OCI-LY1 (cell line): ENCODE measurements around the gene TIMM22.

Experiments
- H2AFZ ChIP-seq: fragments of 200-600 bp; sonication (generic), shearing (Covaris generic); 2 replicates; pipeline ENCODE4 v1.6.0; 2014; ENCODE audit warnings: antibody characterized with exemption, mild to moderate bottlenecking, low read length
- H3F3A ChIP-seq: fragments of 200-600 bp; sonication (generic), shearing (Covaris generic); 2 replicates; pipeline ENCODE4 v1.6.0; 2014; ENCODE audit warnings: mild to moderate bottlenecking, antibody characterized with exemption, low read length, moderate library complexity; ENCODE audit not compliant: insufficient read depth
- H3K27ac ChIP-seq: fragments of 200-600 bp; sonication (generic); 2 replicates; pipeline ENCODE4 v1.5.1; 2014; ENCODE audit warnings: low read length, mixed run types, mild to moderate bottlenecking, low read depth; ENCODE audit not compliant: poor library complexity, severe bottlenecking
- H3K27me3 ChIP-seq: fragments of 200-600 bp; sonication (generic); 2 replicates; pipeline ENCODE4 v1.6.0; 2014; ENCODE audit warnings: antibody characterized with exemption, mild to moderate bottlenecking, low read length, moderate library complexity; ENCODE audit not compliant: insufficient read depth
- H3K36me3 ChIP-seq: fragments of 200-600 bp; sonication (generic); 2 replicates; pipeline ENCODE4 v1.6.1; 2014; ENCODE audit warnings: mild to moderate bottlenecking, antibody characterized with exemption, low read length, moderate library complexity, mixed read lengths; ENCODE audit not compliant: insufficient read depth
- H3K4me1 ChIP-seq: fragments of 200-600 bp; sonication (generic); 2 replicates; pipeline ENCODE4 v1.5.1; 2014; ENCODE audit warnings: mild to moderate bottlenecking, low read length, moderate library complexity; ENCODE audit not compliant: insufficient read depth, severe bottlenecking
- H3K4me2 ChIP-seq: fragments of 200-600 bp; sonication (generic), shearing (Covaris generic); 2 replicates; pipeline ENCODE4 v1.6.1; 2014; ENCODE audit warnings: low read length
- H3K4me3 ChIP-seq: fragments of 200-600 bp; sonication (generic); 2 replicates; pipeline ENCODE4 v1.5.1; 2014; ENCODE audit warnings: low read length, low read depth, mild to moderate bottlenecking, mixed read lengths; ENCODE audit not compliant: poor library complexity, severe bottlenecking
- H3K79me2 ChIP-seq: fragments of 200-600 bp; shearing (Covaris generic); 2 replicates; pipeline ENCODE4 v1.6.1; 2016; ENCODE audit warnings: mixed run types, low read length, mixed read lengths; ENCODE audit not compliant: insufficient read depth
- H3K9ac ChIP-seq: fragments of 200-600 bp; sonication (generic), shearing (Covaris generic); 2 replicates; pipeline ENCODE4 v1.6.1; 2014; ENCODE audit warnings: mild to moderate bottlenecking, low read length, mixed read lengths
- H3K9me2 ChIP-seq: fragments of 200-600 bp; sonication (generic), shearing (Covaris generic); 2 replicates; pipeline ENCODE4 v1.6.1; 2014; ENCODE audit warnings: low read depth, mild to moderate bottlenecking, low read length, mixed read lengths
- H3K9me3 ChIP-seq: fragments of 200-600 bp; shearing (Covaris generic); 2 replicates; pipeline ENCODE4 v1.6.1; 2014; ENCODE audit warnings: low read length, mixed read lengths
- H4K20me1 ChIP-seq: fragments of 200-600 bp; sonication (generic), shearing (Covaris generic); 2 replicates; pipeline ENCODE4 v1.6.0; 2016; ENCODE audit warnings: mild to moderate bottlenecking, low read length; ENCODE audit not compliant: insufficient read depth
- CTCF ChIP-seq: fragments of 200-600 bp; sonication (generic), shearing (Covaris generic); IDR thresholded peaks from 2 replicates; pipeline ENCODE4 v1.5.1; 2017; ENCODE audit warnings: mild to moderate bottlenecking, antibody characterized with exemption, low read length, moderate library complexity, mixed read lengths
- EZH2 ChIP-seq: fragments of 200-600 bp; sonication (generic), shearing (Covaris generic); IDR thresholded peaks from 2 replicates; pipeline ENCODE4 v1.8.0; 2017; ENCODE audit warnings: borderline replicate concordance, mixed run types, mild to moderate bottlenecking, antibody characterized with exemption, low read length, moderate library complexity, mixed read lengths

TIMM22 gene

GRCh38 chr17:1000597-1001461, 3.9 kb downstream of the TIMM22 start:
- Histone ChIP-seq H3K79me2 (no peaks in the 10 kb centered on the region), H3K27me3 (no peaks in the 10 kb centered on the region), H3K36me3 (peaks cover 60% of the 10 kb centered on the region), H3K9ac (no peak overlapping the region), H3K9me2 (no peaks in the 10 kb centered on the region), H3K4me1 (peaks cover 9% of the 10 kb centered on the region), H2AFZ (no peak overlapping the region), H3K9me3 (no peaks in the 10 kb centered on the region), H3K4me2 (no peak overlapping the region), H3F3A (no peaks in the 10 kb centered on the region), H3K4me3 (no peak overlapping the region), H4K20me1 (no peaks in the 10 kb centered on the region), H3K27ac (no peak overlapping the region)
- no peak for TF ChIP-seq EZH2
- TF ChIP-seq CTCF, result no peak

GRCh38 chr17:1001640-1002411, 4.9 kb downstream of the TIMM22 start:
- no peaks in the 10 kb centered on the region for H3F3A ChIP-seq
- H2AFZ ChIP-seq, result no peak overlapping the region
- H3K4me3 ChIP-seq, result no peak overlapping the region
- no peaks in the 10 kb centered on the region for H3K27me3 ChIP-seq
- H3K79me2 ChIP-seq, result no peaks in the 10 kb centered on the region
- TF ChIP-seq CTCF, result no peak
- no peak for TF ChIP-seq EZH2
- no peaks in the 10 kb centered on the region for H3K9me2 ChIP-seq
- peaks cover 61% of the 10 kb centered on the region for H3K36me3 ChIP-seq
- no peaks in the 10 kb centered on the region for H3K9me3 ChIP-seq
- H3K4me1 ChIP-seq, result peaks cover 9% of the 10 kb centered on the region
- H4K20me1 ChIP-seq, result no peaks in the 10 kb centered on the region
- H3K4me2 ChIP-seq, result no peak overlapping the region
- H3K27ac ChIP-seq, result no peak overlapping the region
- H3K9ac ChIP-seq, result no peak overlapping the region

DNA sequence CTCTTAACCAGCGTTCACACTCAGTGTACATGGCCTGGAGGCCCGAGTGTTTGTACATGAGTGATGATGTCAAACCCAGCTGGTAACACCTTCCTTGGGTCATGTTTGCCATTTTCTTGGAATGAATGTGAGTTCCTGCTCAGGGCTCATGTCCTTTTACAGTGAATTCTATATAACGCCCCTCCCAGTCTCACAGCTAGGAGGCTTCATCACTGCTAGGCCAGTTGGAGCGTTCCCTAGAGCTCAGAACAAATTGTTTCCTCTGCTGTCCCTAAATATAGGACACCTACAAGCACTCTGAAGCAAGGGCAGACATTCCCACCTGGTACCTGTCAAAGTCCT, 5.5 kb downstream of the TIMM22 start:
- H2AFZ ChIP-seq, result no peak overlapping the region
- no peak overlapping the region for H3K4me2 ChIP-seq
- peaks cover 62% of the 10 kb centered on the region for H3K36me3 ChIP-seq
- H3F3A ChIP-seq, result no peaks in the 10 kb centered on the region
- H3K4me3 ChIP-seq, result no peak overlapping the region
- no peaks in the 10 kb centered on the region for H3K27me3 ChIP-seq
- no peaks in the 10 kb centered on the region for H3K9me2 ChIP-seq
- H3K27ac ChIP-seq, result no peak overlapping the region
- H3K9ac ChIP-seq, result no peak overlapping the region
- TF ChIP-seq EZH2, result no peak
- TF ChIP-seq CTCF, result no peak
- peaks cover 9% of the 10 kb centered on the region for H3K4me1 ChIP-seq
- no peaks in the 10 kb centered on the region for H4K20me1 ChIP-seq
- H3K79me2 ChIP-seq, result no peaks in the 10 kb centered on the region
- no peaks in the 10 kb centered on the region for H3K9me3 ChIP-seq
